Sigmoid colon (tissue), 3 donors: ENCODE data around the gene GIMAP7.

Experiments
- CTCF ChIP-seq, 4 experiments: fragments of 450-650 bp in 3 of 4; fragments of 200-600 bp in 1 of 4; IDR thresholded peaks; one replicate each; pipeline ENCODE4 v1.5.1; 2016 to 2019; ENCODE audit warnings: antibody characterized with exemption in 4 of 4, mild to moderate bottlenecking in 3 of 4, moderate library complexity in 2 of 4
- POLR2A ChIP-seq, 2 donors: fragments of 450-650 bp; IDR thresholded peaks; one replicate each; pipeline ENCODE4 v1.6.1; 2016; ENCODE audit warnings: antibody characterized with exemption in 2 of 2, mild to moderate bottlenecking in 2 of 2, moderate library complexity in 2 of 2

GRCh38 chr7:150564006-150564405 is 49.3 kb downstream of the GIMAP7 start:
- TF ChIP-seq CTCF (IDR thresholded peaks at IDR 0.05) (no peak), POLR2A (IDR thresholded peaks at IDR 0.05) (no peak)
